Measurements from ENCODE around the gene RAMP1.

GRCh38 chr2:237919593-237919992, 60.2 kb downstream of the RAMP1 start:
- TF ChIP-seq CTCF (IDR thresholded peaks at IDR 0.05 in 2 of 3, conservative IDR thresholded peaks at IDR 0.05 in 1 of 3; ENCODE audit: insufficient read depth in 2 of 3, low read depth in 1 of 3, low read length in 3 of 3) (no peak), POLR2A (conservative IDR thresholded peaks at IDR 0.05) (no peak), ZBED1 (IDR thresholded peaks at IDR 0.05) (no peak), ZNF23 (CRISPR knock-in tag; IDR thresholded peaks at IDR 0.05) (no peak), DDX20 (tag; IDR thresholded peaks at IDR 0.05; ENCODE audit: low read depth) (no peak), NCOR1 (IDR thresholded peaks at IDR 0.05) (no peak), CBFB (CRISPR knock-in tag; IDR thresholded peaks at IDR 0.05) (no peak), SPI1 (IDR thresholded peaks at IDR 0.05; ENCODE audit: borderline replicate concordance, low read depth, low read length) (no peak), HDAC6 (IDR thresholded peaks at IDR 0.05; ENCODE audit: low read depth, low read length) (no peak), TAF1 (IDR thresholded peaks at IDR 0.05; ENCODE audit: control insufficient read depth, extremely low read depth, insufficient read depth, low read length, severe bottlenecking) (no peak)
